HEK293T (cell line): Measurements from ENCODE around the gene THSD7B.

Experiments
- CTCF ChIA-PET: fragments of 350-600 bp; formaldehyde crosslinking; extraction: SDS; loops from one replicate; lab custom pipeline; 2021; ENCODE audit warnings: antibody characterized with exemption, inconsistent platforms; lab: Yijun Ruan, JAX
- POLR2A ChIA-PET: fragments of 350-600 bp; formaldehyde crosslinking; extraction: SDS; loops from one replicate; lab custom pipeline; 2020; ENCODE audit warnings: antibody characterized with exemption, inconsistent platforms; lab: Yijun Ruan, JAX
- DNase-seq: peaks from one replicate; pipeline ENCODE4 v3.0.0; 2012; ENCODE audit warnings: mixed read lengths; ENCODE audit errors: extremely low spot score
- ARNT ChIP-seq: fragments of 450-650 bp; IDR thresholded peaks from 2 replicates; pipeline ENCODE4 v1.6.1; 2017; ENCODE audit warnings: mild to moderate bottlenecking
- BHLHE40 ChIP-seq: fragments of 450-650 bp; IDR thresholded peaks from 2 replicates; pipeline ENCODE4 v1.6.1; 2016; ENCODE audit warnings: mild to moderate bottlenecking, moderate library complexity, borderline replicate concordance
- CTBP1 ChIP-seq: fragments of 450-650 bp; IDR thresholded peaks from 2 replicates; pipeline ENCODE4 v1.6.1; 2016; ENCODE audit warnings: borderline replicate concordance
- ELF4 ChIP-seq: fragments of 450-650 bp; IDR thresholded peaks from 2 replicates; pipeline ENCODE4 v1.6.1; 2017; ENCODE audit warnings: antibody characterized with exemption
- FOXA1 ChIP-seq: fragments of 450-650 bp; IDR thresholded peaks from 2 replicates; pipeline ENCODE4 v1.6.1; 2016; ENCODE audit warnings: mild to moderate bottlenecking
- FOXK2 ChIP-seq: fragments of 450-650 bp; IDR thresholded peaks from 2 replicates; pipeline ENCODE4 v1.6.1; 2016; ENCODE audit warnings: mild to moderate bottlenecking
- FOXM1 ChIP-seq: fragments of 450-650 bp; IDR thresholded peaks from 2 replicates; pipeline ENCODE4 v1.6.1; 2017; ENCODE audit warnings: mild to moderate bottlenecking, borderline replicate concordance
- HDGF ChIP-seq: fragments of 450-650 bp; IDR thresholded peaks from 2 replicates; pipeline ENCODE4 v1.6.1; 2017; ENCODE audit warnings: antibody characterized with exemption, borderline replicate concordance
- L3MBTL2 ChIP-seq: fragments of 450-650 bp; conservative IDR thresholded peaks from 2 replicates; pipeline ENCODE4 v1.6.1; 2016; ENCODE audit warnings: mild to moderate bottlenecking
- LEF1 ChIP-seq: fragments of 450-650 bp; IDR thresholded peaks from 2 replicates; pipeline ENCODE4 v1.6.1; 2017; ENCODE audit warnings: mild to moderate bottlenecking, borderline replicate concordance
- NFRKB ChIP-seq: fragments of 450-650 bp; IDR thresholded peaks from 2 replicates; pipeline ENCODE4 v1.6.1; 2016; ENCODE audit warnings: mild to moderate bottlenecking, moderate library complexity
- PKNOX1 ChIP-seq: fragments of 450-650 bp; IDR thresholded peaks from 2 replicates; pipeline ENCODE4 v1.6.1; 2016
- SUZ12 ChIP-seq: fragments of 450-650 bp; IDR thresholded peaks from 2 replicates; pipeline ENCODE4 v1.6.1; 2016; ENCODE audit warnings: mild to moderate bottlenecking
- TARDBP ChIP-seq: fragments of 450-650 bp; IDR thresholded peaks from 2 replicates; pipeline ENCODE4 v1.6.1; 2016
- ZNF384 ChIP-seq: fragments of 450-650 bp; IDR thresholded peaks from 2 replicates; pipeline ENCODE4 v1.6.1; 2016

The THSD7B gene

DNA sequence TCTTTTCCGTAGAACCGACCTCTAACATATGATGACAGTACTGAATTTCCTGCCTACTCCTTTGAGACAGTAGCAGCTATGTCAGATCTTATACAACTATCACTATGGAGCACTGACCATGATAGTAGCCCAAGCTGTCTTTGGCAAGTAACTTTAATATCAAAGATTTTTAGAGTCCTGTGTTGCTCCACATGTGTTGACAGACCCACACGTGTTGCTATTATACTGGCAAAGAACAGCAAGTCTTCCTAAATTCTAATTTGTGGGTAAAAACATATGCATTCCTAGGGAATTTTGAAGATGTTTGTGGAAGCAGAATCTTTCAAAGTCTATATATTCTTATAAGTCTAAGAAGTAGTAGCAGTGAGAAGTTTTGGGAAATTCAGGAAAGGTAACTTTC, 953.4 kb downstream of the THSD7B start:
- ChIA-PET CTCF (no interaction called here), POLR2A (no interaction called here)
- TF ChIP-seq ARNT: no peak
- no peak for TF ChIP-seq BHLHE40
- DNase-seq: no peak

DNA sequence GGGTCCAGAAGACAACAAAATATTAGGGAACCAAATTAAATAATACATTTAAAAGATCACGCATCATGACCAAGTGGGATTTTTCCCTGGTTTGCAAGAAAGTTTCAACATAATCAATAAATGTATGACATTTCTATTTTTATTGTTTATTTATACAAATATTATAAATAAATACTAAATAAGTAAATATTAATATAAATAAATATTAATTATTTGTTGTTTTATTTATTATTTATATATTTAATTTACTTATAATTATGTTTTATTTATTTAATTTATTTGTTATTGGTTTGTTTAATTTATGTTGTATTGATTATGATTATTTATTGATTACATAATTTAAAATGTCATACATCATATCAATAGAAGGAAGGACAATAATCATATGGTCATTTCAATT, 956.4 kb downstream of the THSD7B start:
- POLR2A ChIA-PET: no interaction called here
- CTCF ChIA-PET: no interaction called here
- TF ChIP-seq PKNOX1 (no peak), NFRKB (no peak), FOXM1 (no peak), HDGF (no peak), ZNF384 (no peak), FOXA1 (no peak), ARNT (no peak), TARDBP (no peak), CTBP1 (no peak), ELF4 (no peak), LEF1 (no peak), L3MBTL2 (no peak), BHLHE40 (no peak), SUZ12 (no peak), FOXK2 (no peak)
- DNase-seq: no peak

- no peak for DNase-seq
- ChIA-PET POLR2A (no interaction called here), CTCF (no interaction called here)
- no peak for TF ChIP-seq ARNT
These were observed 959.6 kb downstream of the THSD7B start for GRCh38 chr2:137724912-137725311.
